ENCODE measurements around the gene ATOSB.

DNA sequence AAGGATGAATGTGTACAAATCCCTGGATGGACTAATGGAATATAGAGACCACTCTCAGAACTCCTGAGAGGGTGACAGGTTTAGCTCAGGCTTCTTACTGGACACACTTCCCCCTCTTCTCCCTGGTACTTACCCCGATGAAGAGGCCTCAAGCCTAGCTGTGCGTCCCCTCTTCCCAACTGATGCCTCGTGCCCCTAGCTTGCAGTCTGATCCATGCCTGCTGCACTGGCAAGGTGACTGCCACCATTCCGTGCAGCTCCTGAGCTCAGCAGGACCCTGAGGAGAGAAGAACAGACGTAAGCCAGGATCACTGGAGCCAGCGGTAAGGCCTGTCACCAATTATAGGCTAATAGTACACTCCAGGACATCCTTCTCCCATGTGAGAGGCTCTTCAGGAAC is 7.2 kb downstream of the ATOSB start:
- TF ChIP-seq, protein P1, sequence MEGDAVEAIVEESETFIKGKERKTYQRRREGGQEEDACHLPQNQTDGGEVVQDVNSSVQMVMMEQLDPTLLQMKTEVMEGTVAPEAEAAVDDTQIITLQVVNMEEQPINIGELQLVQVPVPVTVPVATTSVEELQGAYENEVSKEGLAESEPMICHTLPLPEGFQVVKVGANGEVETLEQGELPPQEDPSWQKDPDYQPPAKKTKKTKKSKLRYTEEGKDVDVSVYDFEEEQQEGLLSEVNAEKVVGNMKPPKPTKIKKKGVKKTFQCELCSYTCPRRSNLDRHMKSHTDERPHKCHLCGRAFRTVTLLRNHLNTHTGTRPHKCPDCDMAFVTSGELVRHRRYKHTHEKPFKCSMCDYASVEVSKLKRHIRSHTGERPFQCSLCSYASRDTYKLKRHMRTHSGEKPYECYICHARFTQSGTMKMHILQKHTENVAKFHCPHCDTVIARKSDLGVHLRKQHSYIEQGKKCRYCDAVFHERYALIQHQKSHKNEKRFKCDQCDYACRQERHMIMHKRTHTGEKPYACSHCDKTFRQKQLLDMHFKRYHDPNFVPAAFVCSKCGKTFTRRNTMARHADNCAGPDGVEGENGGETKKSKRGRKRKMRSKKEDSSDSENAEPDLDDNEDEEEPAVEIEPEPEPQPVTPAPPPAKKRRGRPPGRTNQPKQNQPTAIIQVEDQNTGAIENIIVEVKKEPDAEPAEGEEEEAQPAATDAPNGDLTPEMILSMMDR (conservative IDR thresholded peaks at IDR 0.05; ENCODE audit: low read length) = no peak
- TF ChIP-seq EZH2phosphoT487 (IDR thresholded peaks at IDR 0.05; ENCODE audit: borderline replicate concordance) = no peak

All from Loucy (cell line).